HepG2 (cell line): ENCODE results near the gene PTPN2. TPM values are rescaled to one million over a fixed set of nuclear protein-coding genes. Genes with fewer than 3 reads are reported as not detected.

Source experiments
- ATAC-seq: fragments of 200-7000 bp; cut with Tn5 transposase; 3 replicates; pipeline ENCODE4 v1.9.1; 2020; ENCODE audit warnings: mild to moderate bottlenecking, moderate library complexity
- BruUV-seq: library from RNA; stranded (reverse); fragments of 400-500 nt; replicated peaks from 2 replicates; lab custom pipeline; 2021; lab: Mats Ljungman, UMichigan
- CTCF ChIA-PET: fragments of 300-600 bp; formaldehyde crosslinking; extraction: SDS; loops from one replicate; lab custom pipeline; 2021; ENCODE audit warnings: low total read pairs, inconsistent platforms, low intra/inter-chr PET ratio; lab: Yijun Ruan, JAX
- POLR2A ChIA-PET: fragments of 350-600 bp; sonication (Branson Sonifier 250); formaldehyde crosslinking; loops from one replicate; lab custom pipeline; 2020; ENCODE audit warnings: antibody characterized with exemption, inconsistent platforms; lab: Yijun Ruan, JAX
- DNase-seq: peaks from one replicate; pipeline ENCODE4 v3.0.0-alpha.2; 2015; ENCODE audit warnings: low spot score
- FAIRE-seq: peaks from 3 replicates; lab custom pipeline; 2011; peaks lifted over from hg19 to GRCh38; lab: Jason Lieb, UNC
- H2AFZ ChIP-seq: one replicate; pipeline ENCODE4 v1.6.1; 2011; ENCODE audit warnings: low read length, inconsistent platforms
- H3K27ac ChIP-seq: fragments of 300-600 bp; 3 replicates; pipeline ENCODE4 v1.8.0; 2011; ENCODE audit warnings: mixed run types, mild to moderate bottlenecking, mixed read lengths, low read length, inconsistent platforms; ENCODE audit not compliant: insufficient read depth; ENCODE audit errors: extremely low read length
- H3K27me3 ChIP-seq, 2 experiments: fragments of 200-600 bp in 1 of 2; 2 replicates in 1 of 2; 3 replicates in 1 of 2; pipeline versions ENCODE4 v1.6.0 to v1.8.0; 2011; ENCODE audit warnings: low read length in 2 of 2, mild to moderate bottlenecking in 2 of 2, moderate library complexity in 2 of 2, inconsistent platforms in 1 of 2; ENCODE audit not compliant: insufficient read depth in 2 of 2, control insufficient read depth in 1 of 2
- H3K36me3 ChIP-seq, 2 experiments: fragments of 200-600 bp in 1 of 2; replicated peaks in 1 of 2; 2 replicates in 1 of 2; 3 replicates in 1 of 2; pipeline versions ENCODE4 v1.5.1 to v1.8.0; 2011; ENCODE audit warnings: low read length in 2 of 2, inconsistent platforms in 1 of 2; ENCODE audit not compliant: insufficient read depth in 2 of 2, control insufficient read depth in 1 of 2
- H3K4me1 ChIP-seq: 2 replicates; pipeline ENCODE4 v1.5.1; 2012; ENCODE audit warnings: low read length, inconsistent platforms; ENCODE audit not compliant: insufficient read depth
- H3K4me2 ChIP-seq: 2 replicates; pipeline ENCODE4 v1.6.0; 2011; ENCODE audit warnings: low read depth, low read length, inconsistent platforms
- H3K4me3 ChIP-seq, 3 experiments: fragments of 200-600 bp in 1 of 3; sonication (generic), shearing (Covaris generic) in 1 of 3; replicated peaks in 1 of 3; 2 replicates each; pipeline ENCODE4 v1.5.1; 2011 to 2016; ENCODE audit warnings: low read length in 3 of 3, inconsistent platforms in 2 of 3, low read depth in 2 of 3, mild to moderate bottlenecking in 2 of 3, control low read depth in 1 of 3, mixed read lengths in 1 of 3; ENCODE audit not compliant: insufficient read depth in 1 of 3
- H3K79me2 ChIP-seq: one replicate; pipeline ENCODE4 v1.6.1; 2011; ENCODE audit warnings: low read length, inconsistent platforms; ENCODE audit not compliant: insufficient read depth
- H3K9ac ChIP-seq: 2 replicates; pipeline ENCODE4 v1.6.0; 2011; ENCODE audit warnings: mild to moderate bottlenecking, low read depth, low read length, inconsistent platforms; ENCODE audit not compliant: insufficient read depth
- H3K9me3 ChIP-seq: 2 replicates; pipeline ENCODE4 v1.5.1; 2012; ENCODE audit warnings: mild to moderate bottlenecking, low read length
- H4K20me1 ChIP-seq: 2 replicates; pipeline ENCODE4 v1.6.0; 2011; ENCODE audit warnings: inconsistent platforms, mild to moderate bottlenecking, low read length, moderate library complexity; ENCODE audit not compliant: insufficient read depth
- FOXA1 ChIP-seq, 2 experiments: fragments of 450-650 bp in 1 of 2; sonication (generic) in 1 of 2; formaldehyde crosslinking in 1 of 2; IDR thresholded peaks; 2 replicates each; pipeline versions ENCODE4 v1.4.0 to v1.6.1; 2016 to 2020; ENCODE audit warnings: missing genetic modification reagents in 1 of 2
- GABPB1 ChIP-seq: IDR thresholded peaks from 2 replicates; pipeline ENCODE4 v1.6.1; 2016; ENCODE audit warnings: mild to moderate bottlenecking, missing genetic modification reagents, moderate library complexity, missing compliant biosample characterization
- HES4 ChIP-seq: sonication (generic); formaldehyde crosslinking; IDR thresholded peaks from 2 replicates; pipeline ENCODE4 v1.9.0; 2021; ENCODE audit warnings: mild to moderate bottlenecking, missing genetic modification reagents, borderline replicate concordance
- MAX ChIP-seq: IDR thresholded peaks from 2 replicates; pipeline ENCODE4 v1.6.1; 2012; ENCODE audit warnings: inconsistent platforms
- PHF8 ChIP-seq: sonication (generic); formaldehyde crosslinking; IDR thresholded peaks from 2 replicates; pipeline ENCODE4 v1.5.0; 2020; ENCODE audit warnings: missing genetic modification reagents
- POGZ ChIP-seq: sonication (generic); formaldehyde crosslinking; IDR thresholded peaks from 2 replicates; pipeline ENCODE4 v1.4.0; 2020; ENCODE audit warnings: mild to moderate bottlenecking, missing genetic modification reagents
- ZBTB38 ChIP-seq: sonication (generic); formaldehyde crosslinking; IDR thresholded peaks from 2 replicates; pipeline ENCODE4 v1.5.1; 2020; ENCODE audit warnings: mild to moderate bottlenecking, missing genetic modification reagents
- ZFX ChIP-seq: sonication (generic); formaldehyde crosslinking; IDR thresholded peaks from 2 replicates; pipeline ENCODE4 v1.4.0; 2020; ENCODE audit warnings: mild to moderate bottlenecking, low read depth, missing genetic modification reagents, moderate library complexity
- ZNF333 ChIP-seq: sonication (generic); formaldehyde crosslinking; IDR thresholded peaks from 2 replicates; pipeline ENCODE4 v1.4.0; 2020; ENCODE audit warnings: mild to moderate bottlenecking, missing genetic modification reagents, borderline replicate concordance
- ZNF629 ChIP-seq: sonication (generic); formaldehyde crosslinking; conservative IDR thresholded peaks from 2 replicates; pipeline ENCODE4 v1.5.0; 2020; ENCODE audit warnings: missing genetic modification reagents
- ZNF687 ChIP-seq: sonication (generic); formaldehyde crosslinking; IDR thresholded peaks from 2 replicates; pipeline ENCODE4 v1.5.1; 2020; ENCODE audit warnings: mild to moderate bottlenecking, missing genetic modification reagents, moderate library complexity
- ZNF770 ChIP-seq: sonication (generic); formaldehyde crosslinking; IDR thresholded peaks from 2 replicates; pipeline ENCODE4 v1.5.0; 2020; ENCODE audit warnings: mild to moderate bottlenecking, missing genetic modification reagents
- WGBS: methylation state at CpG from one replicate; pipeline ENCODE4 v1.1.6; 2017; ENCODE audit warnings: low lambda C conversion rate; 5-methylcytosine and 5-hydroxymethylcytosine counted together
- in situ Hi-C: cut with HindIII; loops from 2 replicates; pipeline ENCODE4 v1.10.0; 2017; ENCODE audit warnings: low pct_unique_long_range_greater_than_20kb; ENCODE audit not compliant: extremely low pct_ligation_motif_present
- intact Hi-C: fragments of 100-400 bp; cut with micrococcal nuclease; formaldehyde crosslinking; loops from one replicate; pipeline ENCODE4 v1.10.0; 2022; ENCODE audit not compliant: unreplicated experiment
- polyA plus RNA-seq, 8 experiments: library from polyadenylated mRNA; depleted of rRNA in 3 of 8; stranded (reverse) in 7 of 8; unstranded in 1 of 8; fragments of >200 nt; fragmentation: Illumina TruSeq in 4 of 8; extraction: Trizol in 4 of 8; gene quantifications; 2 replicates each; pipeline versions ENCODE4 v1.2.1 to v1.2.3, GENCODE V29; 2011 to 2016; ENCODE audit warnings: low read depth in 4 of 8, missing spikeins in 1 of 8, mixed read lengths in 1 of 8; ENCODE audit not compliant: insufficient read depth in 1 of 8
- total RNA-seq, 5 experiments: library from RNA; depleted of rRNA; stranded (reverse); fragments of >200 nt; fragmentation: Illumina TruSeq; extraction: Trizol; gene quantifications; 2 replicates each; pipeline ENCODE4 v1.2.3, GENCODE V29; 2016; ENCODE audit warnings: low read depth in 1 of 5

PTPN2 gene
- total and polyA plus RNA-seq, 2 of the 13 experiments (the other 11 are each of a cell fraction or from before 2014, with no cell fraction given), result 24.9 to 41.5 TPM

- Histone ChIP-seq H3K79me2 (no peaks in the 10 kb centered on the region), H3K9ac (peak overlapping the region; percentile 19; the same call in 1 of the 2 replicates), H2AFZ (no peak overlapping the region), H3K9me3 (peaks cover 9% of the 10 kb centered on the region; the same call in 1 of the 2 replicates), H3K27ac (no peak overlapping the region), H4K20me1 (no peaks in the 10 kb centered on the region), H3K27me3 (peaks cover 1 to 19% of the 10 kb centered on the region in 2 experiments; a peak in 3 of 5 replicates), H3K4me1 (peaks cover 17% of the 10 kb centered on the region), H3K4me3 (peak overlapping the region; percentile 8 to 33 (median 30); a peak in 4 of 6 replicates), H3K4me2 (peak overlapping the region; percentile 64), H3K36me3 (no peaks in the 10 kb centered on the region)
- CTCF ChIA-PET, result no interaction called here
- POLR2A ChIA-PET, result interaction anchor here (0.6 kb wide), 1 partner anchor 28 kb away, joined by 3 read pairs; no protein-coding TSS in a partner anchor
- in situ Hi-C loops (no loop called here), intact Hi-C loops (no loop called here)
- no TSS peak for BruUV-seq
- 62% methylated on average over 26 of the region's 75 CpGs for WGBS
- no peak for FAIRE-seq
- peak; percentile 58 for ATAC-seq
- DNase-seq, result no peak
- 0 out of 2 replicates have a peak, but pooled peaks have one; percentile 22 for TF ChIP-seq ZNF770 (CRISPR knock-in tag)
- 0 out of 2 replicates have a peak, but pooled peaks have one; percentile 35 for TF ChIP-seq PHF8
- TF ChIP-seq FOXA1 (IDR thresholded peaks at IDR 0.05), result no peak
- no peak for TF ChIP-seq FOXA1 (CRISPR knock-in tag; IDR thresholded peaks at IDR 0.05)
- peak; percentile 37; the same call in 1 of the 2 replicates for TF ChIP-seq MAX
- peak; percentile 33; the same call in 1 of the 2 replicates for TF ChIP-seq GABPB1
- TF ChIP-seq HES4 (CRISPR knock-in tag), result 0 out of 2 replicates have a peak, but pooled peaks have one; percentile 56
- peak; percentile 51; the same call in 1 of the 2 replicates for TF ChIP-seq ZBTB38 (CRISPR knock-in tag)
- peak; percentile 69 for TF ChIP-seq ZNF687
- TF ChIP-seq POGZ (CRISPR knock-in tag), result no peak
- peak; percentile 64; the same call in 1 of the 2 replicates for TF ChIP-seq ZFX (CRISPR knock-in tag)
- TF ChIP-seq ZNF333 (CRISPR knock-in tag), result no peak
- no peak for TF ChIP-seq ZNF629 (CRISPR knock-in tag)
Measured at GRCh38 chr18:12911025-12911928, 27.2 kb upstream of the PTPN2 start.
